ENCODE data around the gene COG5.

The COG5 gene

GRCh38 chr7:107563775-107564552 is at the start of gene COG5, which contains the start of gene DUS4L:
COG5 (minus strand) TSS chr7:107563920; CDS start chr7:107563896, 24 bp downstream.
DUS4L (plus strand) TSS chr7:107563971; CDS start chr7:107567071, 3,100 bp downstream.
- DNase-seq = peak; percentile 84

DNA sequence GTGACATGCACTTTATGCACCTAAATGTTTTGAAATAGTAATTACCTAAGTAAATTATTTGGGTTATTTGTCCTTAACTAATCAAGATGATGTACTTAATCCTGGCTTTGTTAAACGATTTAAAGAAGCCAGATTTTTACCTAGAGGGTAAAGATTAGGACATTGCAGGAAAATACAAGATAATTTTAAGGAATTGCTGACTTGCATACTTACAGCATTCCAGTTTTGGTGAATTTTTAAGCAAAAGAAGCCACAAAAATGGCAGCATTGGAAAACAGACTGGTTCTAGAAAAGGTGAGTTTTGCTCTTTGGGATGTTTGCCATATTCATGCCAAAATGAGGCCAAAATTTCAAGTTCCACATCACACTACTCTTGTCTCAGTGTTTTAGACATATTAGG is 49.7 kb upstream of the COG5 start:
- DNase-seq = no peak

- DNase-seq = peak; percentile 72
These were observed 46.6 kb upstream of the COG5 start for GRCh38 chr7:107610323-107610722.

DNA sequence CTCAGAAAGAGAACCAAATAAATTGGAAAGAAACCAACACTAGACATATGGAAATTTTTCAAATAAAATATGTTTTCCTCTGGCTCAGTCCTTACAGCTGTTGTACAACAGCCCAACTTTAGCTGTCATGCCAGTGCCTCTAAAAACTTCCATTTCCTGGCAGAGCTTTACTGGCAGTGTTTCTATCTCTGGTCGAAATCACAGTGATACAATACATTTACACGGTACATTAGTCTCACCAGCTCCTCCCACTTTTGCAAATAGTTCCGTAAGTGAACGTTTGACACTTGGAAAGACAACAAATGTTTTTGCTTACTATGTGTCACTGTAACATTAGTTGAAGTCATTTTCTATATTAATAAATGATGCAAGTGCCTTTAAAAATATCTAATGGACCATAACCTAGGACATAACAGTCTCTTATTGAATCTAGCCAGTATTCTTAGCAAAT is 46.1 kb upstream of the COG5 start:
- peak; percentile 66 for DNase-seq

DNA sequence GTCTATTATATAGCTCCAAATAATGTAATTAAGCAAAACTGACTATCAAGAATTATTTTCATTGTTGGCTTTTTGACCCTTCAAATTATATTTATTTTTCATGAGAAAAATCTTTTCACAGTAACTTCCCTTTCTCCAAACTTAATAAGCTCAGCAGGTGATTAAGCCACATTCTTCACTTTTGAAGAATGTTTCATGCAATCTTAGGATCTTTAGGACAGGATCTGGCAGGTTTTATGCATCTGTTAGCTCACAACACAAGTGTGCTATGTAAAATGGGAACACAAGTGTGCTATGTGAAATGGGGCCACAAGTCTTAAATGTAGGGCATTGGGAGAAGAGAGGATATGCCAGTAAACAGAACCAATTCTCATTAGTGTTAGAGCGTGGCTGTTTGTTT is 42.6 kb upstream of the COG5 start:
- DNase-seq = no peak

DNA sequence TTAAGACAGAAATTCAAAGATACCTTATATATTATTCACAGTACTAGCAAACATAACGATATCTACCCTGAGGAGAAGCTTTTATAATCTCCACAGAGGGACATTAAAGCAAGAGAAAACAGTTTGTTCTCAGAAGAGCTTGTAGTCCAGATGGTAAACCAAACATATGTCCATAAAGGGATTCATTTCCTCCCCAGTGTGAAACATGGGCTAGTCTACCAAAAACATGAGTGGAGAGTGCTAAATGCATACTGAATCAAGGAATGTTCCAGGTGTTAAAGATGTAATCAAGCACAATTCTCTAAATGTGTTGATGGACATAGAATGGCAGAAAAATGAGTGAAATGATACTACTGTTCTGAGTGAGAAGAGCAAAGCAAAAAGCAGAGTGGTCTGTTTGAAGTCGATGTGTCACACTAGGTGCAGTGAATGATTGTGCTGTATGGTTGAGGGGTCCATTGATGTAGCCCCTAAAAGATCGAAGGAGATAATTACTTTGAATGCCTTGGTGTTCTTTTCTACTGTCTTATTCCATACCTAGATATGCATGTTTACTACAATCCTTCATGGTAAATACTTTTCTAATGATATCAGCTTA is 41.6 kb upstream of the COG5 start:
- no peak for DNase-seq

DNA sequence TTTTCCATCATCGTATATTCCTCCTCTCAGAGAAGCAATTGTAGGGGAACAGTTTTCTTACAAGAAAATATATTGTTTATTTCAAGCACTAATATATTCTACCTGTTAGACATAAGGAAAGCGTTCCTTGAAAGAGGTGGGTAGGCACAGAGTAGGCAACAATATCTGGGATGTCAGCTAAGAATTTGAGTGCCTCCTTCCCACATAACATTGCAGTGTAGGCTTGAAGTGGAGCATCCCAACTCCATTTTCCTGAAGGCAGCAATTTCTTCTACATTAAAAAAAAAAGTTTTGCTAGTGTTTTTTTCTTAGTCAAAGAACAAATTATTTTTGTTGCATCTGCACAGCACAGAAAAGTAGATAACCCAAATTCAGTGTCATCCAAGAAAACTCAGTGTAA is 37.1 kb upstream of the COG5 start:
- DNase-seq = no peak

DNA sequence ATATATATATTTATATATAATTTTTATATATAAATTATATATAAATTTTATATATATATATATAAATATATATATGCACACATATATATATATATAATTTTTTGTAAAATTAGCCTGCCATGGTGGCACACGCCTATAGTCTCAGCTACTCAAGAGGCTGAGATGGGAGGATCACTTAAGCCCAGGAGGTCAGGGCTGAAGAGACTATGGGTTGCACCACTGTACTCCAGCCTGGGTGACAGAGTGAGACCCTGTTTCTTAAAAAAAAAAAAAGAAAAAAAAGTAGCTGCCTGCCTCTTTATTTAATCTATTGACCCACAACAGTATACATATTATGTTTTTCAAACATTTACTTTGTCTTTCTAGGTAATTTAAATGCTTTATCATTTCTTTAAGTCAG is 35.5 kb upstream of the COG5 start:
- DNase-seq = no peak

GRCh38 chr7:107597953-107598352 is 34.2 kb upstream of the COG5 start:
- DNase-seq = no peak

DNA sequence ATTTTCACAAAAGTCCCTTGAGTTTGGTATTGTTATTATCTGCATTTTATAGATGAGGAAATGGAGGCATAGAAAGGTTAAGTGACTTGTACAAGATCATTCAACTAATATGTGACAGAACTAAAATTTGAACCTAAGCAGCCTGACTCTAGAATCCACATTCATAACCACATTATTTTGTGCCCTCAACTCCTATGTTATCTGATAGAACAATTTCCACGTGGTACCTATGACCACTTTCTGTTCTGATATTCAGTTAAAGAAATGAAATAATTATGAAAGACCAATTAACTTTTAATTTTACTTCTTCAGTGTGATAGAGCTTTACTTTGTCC is 33.8 kb upstream of the COG5 start:
- no peak for DNase-seq

GRCh38 chr7:107596881-107597581 is 33.3 kb upstream of the COG5 start:
- DNase-seq = no peak

DNA sequence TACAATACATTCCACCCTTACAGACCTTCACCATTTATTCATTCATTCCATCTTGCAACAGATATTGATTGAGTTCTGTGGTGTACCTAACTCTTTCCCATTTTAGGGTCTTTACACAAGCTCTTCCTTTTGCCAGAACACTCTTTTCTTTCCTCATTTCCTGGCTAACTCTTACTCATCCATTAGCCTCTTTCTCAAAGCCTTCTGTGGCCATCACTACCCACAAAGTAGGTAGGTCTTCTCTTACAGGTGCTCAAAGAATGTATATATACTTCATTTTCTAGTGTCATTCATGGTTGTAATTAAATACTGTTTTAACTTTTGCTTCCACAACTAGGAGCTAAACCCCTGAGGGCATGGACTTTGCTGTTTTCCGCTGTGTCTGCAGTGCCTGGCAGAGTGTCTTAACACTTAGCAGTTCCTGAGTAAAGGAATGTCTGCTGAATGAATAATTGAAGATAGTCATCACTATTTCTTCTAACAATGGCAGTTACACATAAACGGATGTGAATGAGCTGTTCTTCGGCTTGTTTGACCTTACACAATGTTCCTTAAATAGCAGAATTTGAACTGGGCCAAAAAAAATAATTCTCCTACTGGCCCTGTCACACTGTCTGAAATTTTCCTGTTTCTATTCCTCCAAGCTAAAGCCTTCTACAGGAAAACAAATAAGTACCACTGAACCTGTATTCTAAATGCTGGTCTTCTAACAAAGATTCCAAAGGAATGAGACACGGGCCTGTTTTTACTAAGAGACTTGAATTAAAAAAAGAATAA is 31.4 kb upstream of the COG5 start:
- no peak for DNase-seq

- DNase-seq = no peak
These were observed 29.3 kb upstream of the COG5 start for GRCh38 chr7:107593025-107593410.

GRCh38 chr7:107592361-107593024 is 28.8 kb upstream of the COG5 start:
- no peak for DNase-seq

DNA sequence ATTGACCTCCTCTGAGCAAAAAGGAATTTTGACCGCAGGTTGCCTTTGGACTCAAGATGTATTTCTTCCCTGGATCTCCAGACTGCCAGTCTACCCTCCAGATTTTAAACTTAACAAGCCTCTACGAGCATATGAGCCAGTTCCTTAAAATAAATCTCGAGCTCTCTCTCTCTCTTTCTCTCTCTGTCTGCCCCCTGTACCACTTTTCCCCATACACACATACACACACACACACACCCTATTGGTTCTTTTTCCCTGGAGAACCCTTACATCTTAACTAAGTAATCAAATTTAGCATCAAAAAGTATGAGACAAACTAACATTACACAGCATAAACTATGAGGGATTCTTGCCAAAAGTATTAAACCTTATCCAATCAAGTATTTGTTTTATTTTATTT is 27.7 kb upstream of the COG5 start:
- DNase-seq = no peak

DNA sequence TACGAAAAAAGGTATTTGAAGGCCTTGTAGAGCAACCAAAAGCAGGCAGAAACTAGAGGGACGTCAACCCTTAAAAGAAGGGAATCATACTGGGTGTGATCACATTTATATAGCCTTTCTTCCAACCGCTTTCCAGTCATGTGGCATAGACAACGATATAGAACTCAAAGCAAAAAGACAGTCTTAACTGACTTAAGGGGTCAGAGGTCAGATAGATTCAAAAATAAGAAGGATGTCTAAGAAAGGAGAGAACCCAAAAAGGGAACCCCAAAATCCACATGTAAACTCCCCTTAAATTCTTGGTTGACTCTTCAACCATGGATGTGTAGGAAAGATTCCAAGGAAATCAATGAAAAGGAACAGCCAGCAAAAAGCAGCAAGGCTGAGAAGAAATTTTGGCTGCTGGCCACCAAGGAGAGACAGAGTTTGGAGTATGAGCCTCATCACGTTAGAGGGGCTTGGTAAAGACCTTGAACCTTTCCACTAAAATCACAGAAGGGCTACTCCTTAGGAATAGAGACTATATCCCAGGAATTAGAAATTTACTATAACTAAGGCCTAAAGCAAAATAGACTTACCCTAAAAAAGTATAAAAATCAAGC is 24.9 kb upstream of the COG5 start:
- no peak for DNase-seq

- DNase-seq = no peak
These were observed 21.0 kb upstream of the COG5 start for GRCh38 chr7:107584716-107585115.

DNA sequence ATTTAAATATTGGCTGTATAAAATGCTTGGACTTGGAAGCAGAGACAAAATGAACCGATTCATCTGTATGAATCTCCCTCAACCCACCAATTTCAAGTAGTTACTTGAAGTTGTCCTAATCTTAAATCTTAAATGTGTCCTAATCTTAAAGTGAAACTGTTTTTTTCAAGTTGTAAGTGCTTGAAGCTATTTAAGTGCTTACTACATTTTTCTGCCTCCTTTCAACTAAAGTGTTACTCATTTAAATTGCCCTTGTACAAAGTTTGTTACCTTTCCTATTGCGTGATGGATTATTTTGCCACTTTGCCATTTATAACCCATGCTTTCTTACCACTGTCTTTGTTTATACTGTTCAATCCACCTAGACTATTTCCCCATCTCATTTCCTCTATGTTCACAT is 19.2 kb upstream of the COG5 start:
- no peak for DNase-seq

DNA sequence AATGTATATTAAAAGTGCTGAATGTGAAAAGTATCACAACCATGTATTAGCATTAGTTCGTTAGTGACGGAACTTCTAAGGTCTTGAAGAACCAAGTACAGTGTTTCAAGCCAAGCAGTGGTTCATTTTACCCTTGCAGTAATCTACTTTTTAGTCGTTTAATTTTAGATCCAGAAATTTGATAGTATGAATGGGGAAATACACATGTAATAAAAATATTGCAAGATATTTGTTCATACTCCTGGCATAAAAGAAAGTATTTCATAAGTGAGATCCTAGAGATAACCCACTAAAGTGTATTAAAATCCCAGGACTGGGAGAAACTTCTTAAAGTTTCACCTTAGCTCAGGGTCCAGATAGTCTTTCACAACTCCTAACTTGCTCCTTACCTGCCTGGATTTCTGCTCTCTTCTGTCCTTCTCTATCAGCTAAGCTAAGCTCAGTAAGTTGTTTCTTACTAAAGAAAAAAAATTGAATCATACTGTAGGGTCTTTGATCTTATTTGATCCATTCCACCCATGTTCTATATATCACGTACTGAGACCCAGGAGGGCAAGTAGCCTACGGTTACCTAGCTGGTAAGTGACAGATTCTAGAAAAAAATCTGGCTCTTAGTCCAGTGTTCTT is 17.8 kb upstream of the COG5 start:
- DNase-seq = no peak

GRCh38 chr7:107580716-107581383 is 17.1 kb upstream of the COG5 start:
- peak; percentile 26 for DNase-seq
